Tibial nerve (tissue), 3 donors: ENCODE measurements around the gene SLC16A10.

ENCODE experiments used
- CTCF ChIP-seq, 5 experiments: fragments of 200-600 bp in 3 of 5; fragments of 450-650 bp in 2 of 5; sonication (generic) in 3 of 5; IDR thresholded peaks; one replicate each; pipeline ENCODE4 v1.5.1; 2016 to 2019; ENCODE audit warnings: antibody characterized with exemption in 5 of 5, mild to moderate bottlenecking in 3 of 5, moderate library complexity in 2 of 5
- POLR2A ChIP-seq, 2 donors: fragments of 450-650 bp; IDR thresholded peaks; one replicate each; pipeline ENCODE4 v1.6.1; 2017; ENCODE audit warnings: antibody characterized with exemption in 2 of 2, mild to moderate bottlenecking in 2 of 2, moderate library complexity in 2 of 2

- TF ChIP-seq CTCF (IDR thresholded peaks at IDR 0.05) (no peak), POLR2A (IDR thresholded peaks at IDR 0.05) (no peak)
Observed at GRCh38 chr6:111222341-111222740, 135.0 kb downstream of the SLC16A10 start.
